SU-DHL-6 (cell line): Measurements from ENCODE around the gene MT1HL1.

Experiments
- H2AFZ ChIP-seq: fragments of 200-600 bp; sonication (generic); 2 replicates; pipeline ENCODE4 v1.6.1; 2014; ENCODE audit warnings: low read depth, mild to moderate bottlenecking, moderate library complexity, mixed read lengths, antibody characterized with exemption, low read length; ENCODE audit not compliant: severe bottlenecking
- H3F3A ChIP-seq: fragments of 200-600 bp; shearing (Covaris generic); 2 replicates; pipeline ENCODE4 v1.6.0; 2016; ENCODE audit warnings: antibody characterized with exemption, mild to moderate bottlenecking; ENCODE audit not compliant: insufficient read depth
- H3K27ac ChIP-seq: fragments of 200-600 bp; sonication (generic); 2 replicates; pipeline ENCODE4 v1.5.1; 2016; ENCODE audit warnings: low read depth, mild to moderate bottlenecking, low read length, moderate library complexity, mixed read lengths
- H3K27me3 ChIP-seq: fragments of 200-600 bp; sonication (generic), shearing (Covaris generic); 2 replicates; pipeline ENCODE4 v1.6.0; 2014; ENCODE audit warnings: mild to moderate bottlenecking, low read length
- H3K36me3 ChIP-seq: fragments of 200-600 bp; sonication (generic); 2 replicates; pipeline ENCODE4 v1.6.1; 2014; ENCODE audit warnings: mild to moderate bottlenecking, low read length, mixed read lengths
- H3K4me2 ChIP-seq: fragments of 300-600, 200-600 bp; shearing (Covaris generic), sonication (generic); 2 replicates; pipeline ENCODE4 v1.6.0; 2014; ENCODE audit warnings: low read length, low read depth, mild to moderate bottlenecking; ENCODE audit not compliant: poor library complexity, severe bottlenecking
- H3K4me3 ChIP-seq: fragments of 200-600 bp; sonication (generic); 2 replicates; pipeline ENCODE4 v1.5.1; 2014; ENCODE audit warnings: antibody characterized with exemption, low read length, mild to moderate bottlenecking, mixed read lengths; ENCODE audit not compliant: insufficient read depth, poor library complexity, severe bottlenecking
- H3K79me2 ChIP-seq: fragments of 200-600 bp; sonication (generic); 2 replicates; pipeline ENCODE4 v1.6.1; 2014; ENCODE audit warnings: mild to moderate bottlenecking, low read length, moderate library complexity; ENCODE audit not compliant: insufficient read depth
- H3K9ac ChIP-seq: fragments of 200-600 bp; sonication (generic); 2 replicates; pipeline ENCODE4 v1.7.0; 2014; ENCODE audit warnings: mild to moderate bottlenecking, low read length
- H3K9me2 ChIP-seq: fragments of 200-600 bp; sonication (generic); replicated peaks from 2 replicates; pipeline ENCODE4 v1.6.1; 2014; ENCODE audit warnings: low read length; ENCODE audit not compliant: insufficient read depth
- H3K9me3 ChIP-seq: fragments of 200-600 bp; sonication (generic); 2 replicates; pipeline ENCODE4 v1.6.1; 2014; ENCODE audit warnings: low read length, mixed read lengths; ENCODE audit not compliant: insufficient read depth
- H4K20me1 ChIP-seq: fragments of 200-600 bp; sonication (generic); 2 replicates; pipeline ENCODE4 v1.6.1; 2014; ENCODE audit warnings: low read depth, mild to moderate bottlenecking, antibody characterized with exemption, low read length, moderate library complexity, mixed read lengths
- EZH2phosphoT487 ChIP-seq: fragments of 200-600 bp; sonication (generic), shearing (Covaris generic); conservative IDR thresholded peaks from 2 replicates; pipeline ENCODE4 v1.6.1; 2018; ENCODE audit warnings: mild to moderate bottlenecking, antibody characterized with exemption, low read length, moderate library complexity, mixed read lengths
- TF ChIP-seq, protein P1 (sequence below): fragments of 200-600 bp; sonication (generic); IDR thresholded peaks from one replicate; pipeline ENCODE4 v1.5.1; 2017; ENCODE audit warnings: antibody characterized with exemption, mild to moderate bottlenecking, low read length, moderate library complexity; ENCODE audit not compliant: insufficient read depth, poor library complexity, severe bottlenecking

MT1HL1 gene

DNA sequence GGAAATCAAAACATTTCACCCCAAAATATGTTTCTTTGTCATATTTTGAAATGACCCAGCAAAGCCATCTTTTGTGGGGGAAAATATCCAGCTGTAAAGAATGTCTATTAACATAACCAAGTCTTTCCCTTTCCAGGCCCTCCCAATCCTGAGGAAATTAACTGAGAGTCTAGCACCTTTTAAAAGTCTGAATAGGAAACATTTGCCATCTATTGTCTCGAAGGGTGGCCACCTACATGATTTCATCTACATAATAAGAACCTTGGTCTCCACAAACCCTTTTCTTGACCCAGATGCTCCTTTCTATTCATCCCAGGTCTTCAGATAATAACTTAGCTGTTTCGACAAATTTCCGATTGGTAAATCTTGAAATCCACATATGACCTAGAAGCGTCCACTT lies 5.4 kb upstream of the MT1HL1 start:
- no peak overlapping the region for H2AFZ ChIP-seq

DNA sequence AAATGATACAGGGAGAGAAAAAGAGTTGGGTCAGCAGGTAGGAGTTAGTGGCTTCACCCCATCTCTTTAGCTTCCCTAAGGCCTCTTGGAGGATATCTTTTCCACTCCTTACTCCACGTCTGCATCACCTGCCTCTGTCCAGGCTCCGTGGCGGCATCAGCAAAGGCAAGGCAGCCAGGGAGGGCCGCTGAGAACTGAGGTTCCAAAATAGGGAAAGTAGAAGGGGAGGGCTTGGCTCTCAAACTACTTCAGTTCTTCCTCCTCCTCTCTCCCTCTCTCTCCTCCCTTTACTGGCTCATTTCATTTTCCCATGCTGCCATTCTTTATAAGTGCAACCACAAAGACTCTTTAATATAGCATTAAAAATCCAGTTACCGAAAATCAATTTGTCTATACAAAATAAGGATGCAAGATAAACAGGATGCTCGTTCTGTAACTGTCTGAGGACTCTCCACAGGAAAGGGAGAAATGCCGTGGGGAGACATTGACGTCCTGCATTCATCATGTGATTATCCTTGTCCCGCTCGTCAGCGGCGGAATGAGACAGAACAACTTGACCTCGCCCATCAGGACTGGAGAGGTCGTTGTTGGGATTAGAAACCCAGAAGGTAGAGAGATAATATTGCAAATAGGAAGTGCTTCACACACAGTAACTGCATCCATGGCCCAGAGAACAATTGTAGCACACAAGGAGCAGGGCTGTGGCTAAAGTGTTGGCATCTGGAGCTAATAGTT lies 3.1 kb upstream of the MT1HL1 start:
- Histone ChIP-seq H3K9me2 (no peaks in the 10 kb centered on the region), H3K27ac (no peak overlapping the region), H3K4me2 (no peak overlapping the region), H2AFZ (no peak overlapping the region), H3K4me3 (no peak overlapping the region), H3K36me3 (no peaks in the 10 kb centered on the region), H3K9ac (no peak overlapping the region), H3K9me3 (no peaks in the 10 kb centered on the region), H3F3A (no peaks in the 10 kb centered on the region), H3K79me2 (no peaks in the 10 kb centered on the region), H4K20me1 (no peaks in the 10 kb centered on the region), H3K27me3 (no peaks in the 10 kb centered on the region)
- TF ChIP-seq, protein P1, sequence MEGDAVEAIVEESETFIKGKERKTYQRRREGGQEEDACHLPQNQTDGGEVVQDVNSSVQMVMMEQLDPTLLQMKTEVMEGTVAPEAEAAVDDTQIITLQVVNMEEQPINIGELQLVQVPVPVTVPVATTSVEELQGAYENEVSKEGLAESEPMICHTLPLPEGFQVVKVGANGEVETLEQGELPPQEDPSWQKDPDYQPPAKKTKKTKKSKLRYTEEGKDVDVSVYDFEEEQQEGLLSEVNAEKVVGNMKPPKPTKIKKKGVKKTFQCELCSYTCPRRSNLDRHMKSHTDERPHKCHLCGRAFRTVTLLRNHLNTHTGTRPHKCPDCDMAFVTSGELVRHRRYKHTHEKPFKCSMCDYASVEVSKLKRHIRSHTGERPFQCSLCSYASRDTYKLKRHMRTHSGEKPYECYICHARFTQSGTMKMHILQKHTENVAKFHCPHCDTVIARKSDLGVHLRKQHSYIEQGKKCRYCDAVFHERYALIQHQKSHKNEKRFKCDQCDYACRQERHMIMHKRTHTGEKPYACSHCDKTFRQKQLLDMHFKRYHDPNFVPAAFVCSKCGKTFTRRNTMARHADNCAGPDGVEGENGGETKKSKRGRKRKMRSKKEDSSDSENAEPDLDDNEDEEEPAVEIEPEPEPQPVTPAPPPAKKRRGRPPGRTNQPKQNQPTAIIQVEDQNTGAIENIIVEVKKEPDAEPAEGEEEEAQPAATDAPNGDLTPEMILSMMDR: no peak
- no peak for TF ChIP-seq EZH2phosphoT487

More for the DNA sequence above, 5.4 kb upstream of the MT1HL1 start:
- Histone ChIP-seq H3K9me2 (no peaks in the 10 kb centered on the region), H4K20me1 (no peaks in the 10 kb centered on the region), H3K9ac (no peak overlapping the region), H3K27ac (no peak overlapping the region), H3F3A (no peaks in the 10 kb centered on the region), H3K4me3 (no peak overlapping the region), H3K9me3 (no peaks in the 10 kb centered on the region), H3K36me3 (no peaks in the 10 kb centered on the region), H3K79me2 (no peaks in the 10 kb centered on the region), H3K4me2 (no peak overlapping the region), H3K27me3 (no peaks in the 10 kb centered on the region)
- TF ChIP-seq, protein P1: no peak
- no peak for TF ChIP-seq EZH2phosphoT487

DNA sequence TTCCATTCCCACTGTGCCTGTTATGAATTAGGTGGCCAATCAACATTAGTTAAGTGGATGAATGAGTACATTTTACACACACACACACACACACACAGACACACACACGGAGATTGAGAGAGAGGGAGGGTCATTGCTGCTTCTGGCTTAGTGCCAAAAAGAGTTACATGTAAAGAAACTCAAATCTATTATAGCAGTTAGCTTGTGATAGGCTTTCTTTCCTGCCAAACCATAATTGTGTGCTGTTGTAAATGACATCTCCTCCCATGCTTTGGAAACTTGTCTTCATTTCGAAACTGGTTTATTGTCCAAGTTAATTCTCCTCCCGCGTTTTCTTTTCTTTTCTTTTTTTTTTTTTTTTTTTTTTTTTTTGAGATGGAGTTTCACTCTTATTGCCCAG lies 1.4 kb upstream of the MT1HL1 start:
- no peaks in the 10 kb centered on the region for H3F3A ChIP-seq
- no peak overlapping the region for H3K4me3 ChIP-seq
- H4K20me1 ChIP-seq: no peaks in the 10 kb centered on the region
- no peaks in the 10 kb centered on the region for H3K36me3 ChIP-seq
- no peaks in the 10 kb centered on the region for H3K9me3 ChIP-seq
- no peak overlapping the region for H2AFZ ChIP-seq
- TF ChIP-seq, protein P1: no peak
- no peak for TF ChIP-seq EZH2phosphoT487
- no peak overlapping the region for H3K27ac ChIP-seq
- no peaks in the 10 kb centered on the region for H3K27me3 ChIP-seq
- no peaks in the 10 kb centered on the region for H3K79me2 ChIP-seq
- no peaks in the 10 kb centered on the region for H3K9me2 ChIP-seq
- H3K9ac ChIP-seq: no peak overlapping the region
- no peak overlapping the region for H3K4me2 ChIP-seq
